ENCODE results near the gene ZRANB2.

The ZRANB2 gene, protein sequence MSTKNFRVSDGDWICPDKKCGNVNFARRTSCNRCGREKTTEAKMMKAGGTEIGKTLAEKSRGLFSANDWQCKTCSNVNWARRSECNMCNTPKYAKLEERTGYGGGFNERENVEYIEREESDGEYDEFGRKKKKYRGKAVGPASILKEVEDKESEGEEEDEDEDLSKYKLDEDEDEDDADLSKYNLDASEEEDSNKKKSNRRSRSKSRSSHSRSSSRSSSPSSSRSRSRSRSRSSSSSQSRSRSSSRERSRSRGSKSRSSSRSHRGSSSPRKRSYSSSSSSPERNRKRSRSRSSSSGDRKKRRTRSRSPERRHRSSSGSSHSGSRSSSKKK

DNA sequence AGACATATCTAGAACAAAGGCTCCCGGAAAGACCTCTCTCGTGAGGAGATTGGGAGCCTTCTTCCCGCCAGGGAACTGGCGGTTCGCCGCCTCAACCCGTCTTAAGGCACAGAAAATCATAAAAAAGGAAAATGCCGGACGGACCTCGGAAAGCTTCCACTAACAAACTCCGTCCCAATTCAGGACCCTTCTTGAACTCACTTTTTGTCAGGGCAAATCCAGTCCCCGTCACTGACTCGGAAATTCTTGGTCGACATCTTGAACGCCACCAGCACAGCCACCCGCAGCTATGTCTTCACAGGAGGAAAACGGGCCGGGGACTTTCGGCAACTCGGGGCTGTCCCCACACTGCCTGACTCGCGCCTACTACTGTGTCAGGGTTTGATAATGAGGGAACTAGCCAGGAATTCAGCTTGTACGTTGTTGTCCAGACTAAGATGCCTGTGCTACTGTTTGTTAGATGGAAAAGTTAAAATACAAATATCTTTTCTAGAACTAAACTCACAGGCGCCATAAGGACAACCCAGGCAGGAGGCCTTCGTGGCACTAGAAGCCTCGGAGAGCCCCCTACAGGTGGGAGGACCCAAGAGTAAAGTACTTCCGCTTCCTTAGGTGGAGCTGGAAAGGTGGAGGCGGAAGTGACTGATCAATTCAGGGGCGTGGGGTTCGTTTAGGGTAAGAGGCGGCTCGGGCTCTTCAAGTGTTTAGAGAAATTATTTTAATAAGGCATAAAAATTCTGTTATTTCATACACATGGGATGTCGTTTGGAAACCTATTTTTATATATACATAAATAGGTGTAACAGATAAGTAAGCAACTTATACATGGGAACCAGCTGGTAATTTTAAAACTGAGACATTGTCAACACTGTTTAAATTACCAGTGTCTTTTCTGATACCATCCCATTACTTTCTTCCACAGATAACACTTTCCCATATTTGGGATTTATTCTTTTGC is at the start of gene ZRANB2:
Gene ZRANB2, minus strand, starts transcription at position 297 of the 958 bp plus-strand sequence. Its CDS starts 40 bp downstream, at position 257.
- peak; percentile 90 for DNase-seq

DNA sequence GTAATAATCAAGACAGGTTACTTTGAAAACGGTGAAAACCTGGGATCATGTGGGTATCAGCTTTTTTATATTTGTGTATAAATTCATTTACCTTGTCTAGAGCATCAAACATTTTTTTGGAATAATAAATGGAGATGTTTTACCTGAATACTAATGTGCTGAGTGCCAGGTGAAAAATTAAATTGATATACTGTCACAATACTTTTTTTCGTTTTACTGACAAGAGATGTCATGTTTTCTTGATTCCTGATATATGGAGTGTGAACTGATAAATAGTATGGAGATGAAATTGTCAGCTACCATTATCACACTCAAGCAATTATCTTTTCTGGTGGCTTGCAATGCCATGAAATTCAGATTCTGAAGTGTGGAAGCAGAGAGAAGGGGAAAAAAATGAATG is 47.2 kb upstream of the ZRANB2 start:
- no peak for DNase-seq

DNA sequence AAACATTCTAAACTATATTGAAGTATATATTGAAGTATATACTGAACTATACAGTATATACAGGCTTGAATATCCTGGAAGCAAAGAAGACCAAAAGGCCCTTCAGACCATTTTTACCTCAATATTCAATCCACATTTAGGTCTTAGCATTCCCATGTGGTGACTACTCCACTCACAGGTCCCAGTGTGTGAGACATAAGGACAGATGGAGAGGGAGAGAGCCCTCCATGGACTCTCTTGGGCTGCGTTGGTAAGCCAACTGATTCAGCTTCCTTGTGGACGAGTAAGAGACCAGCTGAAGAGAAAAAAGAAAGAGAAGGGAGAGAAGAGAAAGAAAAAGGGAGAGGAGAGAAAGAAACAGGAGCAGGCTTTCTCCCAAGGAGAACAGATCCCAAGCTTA is 37.3 kb upstream of the ZRANB2 start:
- no peak for DNase-seq

DNA sequence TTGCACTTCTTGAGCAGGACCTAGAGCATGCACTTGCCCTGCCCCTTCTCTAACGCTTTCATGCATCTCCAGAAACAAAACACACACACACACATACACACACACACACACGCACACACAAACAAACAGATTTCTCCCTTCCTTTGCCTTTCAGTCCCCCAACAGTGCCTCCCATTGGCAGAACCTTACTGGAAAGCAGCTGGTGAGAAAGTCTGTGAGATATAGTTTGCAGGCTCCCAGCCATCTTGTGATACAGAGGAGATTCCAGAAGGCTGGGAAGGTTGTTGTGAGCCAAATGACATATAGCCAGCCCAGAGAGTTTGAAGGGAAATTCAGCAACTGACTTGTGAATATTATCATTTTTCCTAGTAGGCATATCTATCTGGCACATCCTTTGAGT is 35.9 kb upstream of the ZRANB2 start:
- DNase-seq = no peak

DNA sequence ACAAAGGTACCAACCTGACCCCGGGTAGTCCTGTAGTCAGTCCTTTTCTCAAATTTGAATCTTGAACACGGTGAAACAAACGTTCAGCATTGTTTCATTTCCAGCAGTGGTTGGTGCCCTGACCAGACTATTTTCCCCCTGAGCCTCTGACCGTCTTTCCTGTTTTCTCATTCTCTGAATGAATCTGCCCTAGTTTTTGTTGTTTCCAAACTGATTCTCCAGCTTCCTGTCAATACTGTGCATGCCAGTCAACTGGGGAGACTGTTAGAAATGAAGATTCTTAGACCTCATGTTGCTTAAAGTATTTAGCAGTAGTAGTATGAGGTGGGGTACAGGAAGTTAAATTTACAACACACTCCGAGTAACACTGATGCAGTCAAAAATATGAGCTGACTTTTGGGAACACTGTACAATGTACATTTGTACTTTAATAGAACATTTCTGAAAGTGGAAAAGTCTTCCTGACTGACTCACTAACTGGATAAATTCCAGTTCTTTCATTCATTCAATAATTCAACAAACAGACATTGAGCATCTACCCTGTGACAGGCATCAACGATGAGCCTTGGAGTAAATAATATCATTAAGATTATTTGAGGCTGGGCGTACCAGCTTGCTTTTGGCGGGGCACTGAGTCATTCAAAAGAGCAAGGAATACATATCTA is 26.0 kb upstream of the ZRANB2 start:
- no peak for DNase-seq

DNA sequence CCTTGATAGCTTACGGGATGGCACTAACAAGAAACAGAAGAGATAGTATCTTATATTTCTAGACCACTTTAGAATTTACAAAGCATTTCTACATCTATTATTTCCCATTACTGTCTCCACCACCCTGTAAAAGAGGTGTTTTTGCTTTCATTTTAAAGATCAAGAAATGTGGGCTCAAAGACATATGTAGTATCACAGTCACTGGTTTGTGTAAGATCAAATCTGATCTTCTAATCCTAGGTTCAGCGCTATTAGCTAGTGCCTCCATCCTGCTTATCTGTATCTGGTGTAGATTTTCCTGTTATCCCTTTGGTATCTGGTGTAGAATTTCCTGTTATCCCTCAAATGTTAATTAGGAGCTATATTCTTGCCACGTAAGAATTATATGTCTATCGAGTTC is 23.6 kb upstream of the ZRANB2 start:
- no peak for DNase-seq

DNA sequence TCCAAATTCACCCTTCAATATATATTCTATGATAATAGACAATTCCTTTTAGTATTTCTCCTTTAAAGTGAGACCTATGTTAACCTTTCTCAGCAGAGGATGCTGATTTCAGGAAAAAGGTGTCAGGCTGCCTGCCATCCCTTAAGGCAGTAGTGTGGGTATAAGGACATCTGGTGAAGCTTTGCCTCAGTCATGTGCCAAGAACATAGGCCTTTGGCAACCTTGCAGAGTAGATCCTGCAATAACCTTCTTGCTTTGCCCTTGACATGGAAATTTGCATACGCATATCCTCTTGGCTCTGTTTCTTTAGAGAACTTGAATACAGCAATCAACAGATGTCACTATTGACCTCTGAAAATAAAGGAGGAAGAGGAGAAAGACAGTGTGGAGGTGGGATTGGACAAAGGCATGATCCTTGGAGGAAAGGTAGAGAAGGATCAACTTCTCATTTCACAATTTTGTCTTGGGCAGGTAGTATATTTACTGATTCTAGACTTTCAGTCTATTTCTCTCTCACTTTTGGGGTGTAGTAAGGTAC is 21.1 kb upstream of the ZRANB2 start:
- DNase-seq = no peak

DNA sequence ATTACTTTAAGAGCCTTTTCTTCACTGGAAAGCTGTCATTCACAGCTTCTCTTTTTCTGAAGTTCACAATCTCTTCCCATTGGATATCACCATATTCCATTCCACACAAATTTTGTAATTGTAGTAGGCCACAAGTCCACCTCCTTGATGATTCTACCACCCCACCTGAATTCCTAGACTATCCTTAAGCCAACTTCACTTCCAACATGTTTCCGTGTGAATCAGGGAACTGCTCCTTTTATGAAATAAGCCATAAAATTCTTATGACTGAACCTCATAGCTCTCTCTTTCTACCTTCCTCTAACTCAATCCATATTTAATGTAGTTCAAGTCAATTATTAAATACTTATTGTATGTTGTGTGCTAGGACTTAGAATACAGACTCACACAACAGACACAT is 16.6 kb upstream of the ZRANB2 start:
- DNase-seq = no peak

DNA sequence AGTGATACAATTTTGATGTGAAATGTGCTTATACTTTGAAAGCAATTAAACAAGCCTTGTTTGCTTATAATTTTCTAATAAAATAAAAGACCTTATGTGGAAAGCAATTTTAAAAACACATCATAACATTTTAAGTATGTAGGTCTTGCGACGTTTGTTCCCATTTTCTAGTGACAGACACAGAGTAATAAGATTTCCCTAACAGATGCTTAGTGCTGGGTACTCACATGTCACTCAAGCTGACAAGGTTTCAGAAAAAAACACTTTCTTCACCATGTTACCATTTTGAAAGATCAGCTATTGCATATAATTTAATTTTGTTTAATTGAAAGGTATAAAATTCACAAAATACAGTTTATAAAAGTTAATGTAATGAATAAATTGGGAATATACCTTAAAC is 14.1 kb upstream of the ZRANB2 start:
- DNase-seq = no peak

DNA sequence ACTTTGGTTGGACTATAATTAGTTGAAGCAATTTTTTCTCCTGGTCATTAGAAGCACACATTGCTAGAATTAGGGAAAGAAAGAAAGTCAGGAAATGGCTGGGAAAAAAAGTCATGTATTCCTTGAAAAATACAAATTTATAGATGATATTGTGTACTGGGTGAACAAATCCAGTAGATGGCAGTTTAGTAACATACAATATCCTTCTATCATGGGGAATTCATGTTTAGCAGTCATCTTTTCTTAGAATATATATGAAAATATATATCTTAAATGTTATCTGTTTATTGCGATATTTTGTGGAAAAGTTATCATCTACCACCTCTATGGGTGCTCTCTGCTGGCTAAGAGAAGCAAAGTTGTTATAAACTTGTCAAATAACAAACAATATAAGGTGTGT is 13.1 kb upstream of the ZRANB2 start:
- no peak for DNase-seq

DNA sequence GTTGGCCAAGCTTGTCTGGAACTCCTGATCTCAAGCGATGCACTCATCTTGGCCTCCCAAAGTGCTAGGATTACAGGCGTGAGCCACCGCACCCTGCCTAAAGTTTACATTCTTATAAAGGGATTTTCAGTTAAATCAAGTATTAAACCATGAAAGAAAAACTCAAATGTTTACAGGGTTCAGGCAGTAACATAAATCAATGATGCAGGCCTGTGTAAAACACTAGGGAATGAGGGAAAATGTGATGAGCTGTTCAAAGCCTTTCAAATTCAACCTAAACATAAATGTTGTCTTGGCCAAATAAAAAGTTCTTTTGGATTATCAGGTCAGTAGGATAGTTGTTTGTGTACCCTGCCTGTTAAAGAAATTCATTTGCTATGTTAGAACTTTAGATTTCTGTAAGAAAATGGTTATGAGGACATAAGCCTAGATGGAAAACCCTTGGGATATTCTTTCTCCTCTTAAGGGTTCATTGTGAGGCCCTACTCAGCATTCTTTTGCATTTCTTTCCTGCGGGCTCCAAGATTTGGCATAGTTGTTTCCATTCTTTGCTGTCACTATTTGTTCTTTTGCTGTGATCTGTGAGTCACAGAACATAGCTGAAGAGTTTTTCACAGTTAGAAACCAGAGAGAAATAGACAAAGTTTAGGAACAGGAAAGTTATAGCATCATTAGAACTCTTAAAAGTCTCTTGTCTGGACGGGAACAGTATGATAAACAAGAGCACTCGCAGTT is 8.9 kb upstream of the ZRANB2 start:
- DNase-seq = no peak

DNA sequence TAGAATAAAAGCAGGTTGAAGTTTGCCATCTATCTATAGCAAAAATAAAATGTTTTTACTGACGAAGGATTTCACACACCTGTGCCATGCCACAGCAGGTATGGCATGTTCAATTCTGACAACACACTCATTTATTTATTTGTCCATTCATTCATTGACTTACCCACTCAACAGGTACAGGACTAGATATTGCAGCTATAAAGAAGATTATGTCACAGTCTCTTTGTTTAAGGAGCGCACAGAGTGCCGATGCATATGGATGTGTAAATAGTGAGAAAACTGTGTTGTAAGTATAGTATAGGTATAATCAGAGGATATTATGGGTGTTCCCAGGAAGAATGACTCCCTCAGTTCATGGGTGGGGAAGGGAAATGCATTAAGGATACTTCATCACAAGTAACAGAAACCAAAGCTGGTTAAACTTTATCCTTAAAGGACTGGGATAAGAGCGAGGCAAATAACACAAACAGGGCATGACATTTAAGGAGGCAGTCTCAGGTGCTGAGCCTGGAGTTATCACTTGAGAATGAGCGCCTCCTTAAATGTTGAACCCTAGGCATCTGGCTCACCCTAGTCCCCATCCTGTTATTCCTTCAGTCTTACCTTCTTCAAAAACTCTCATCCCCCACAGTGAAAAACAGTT is 7.9 kb upstream of the ZRANB2 start:
- no peak for DNase-seq

DNA sequence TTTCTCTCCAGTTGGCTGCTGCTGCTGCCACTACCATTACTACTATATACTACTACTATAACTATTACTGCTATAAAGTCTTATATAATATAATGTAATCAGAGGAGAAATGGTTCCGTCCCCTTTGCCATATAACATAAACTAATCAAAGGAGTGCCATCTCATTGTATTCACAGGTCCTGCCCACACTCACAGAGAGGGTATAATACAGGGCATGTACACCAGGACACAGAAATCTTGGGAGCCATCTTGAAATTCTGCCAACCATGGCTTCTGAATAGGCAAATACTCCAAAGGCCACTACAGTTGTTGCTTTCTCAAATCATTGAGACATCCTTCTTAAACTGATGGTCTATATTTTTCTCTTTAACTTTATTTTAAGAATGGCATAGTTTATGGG is 6.9 kb upstream of the ZRANB2 start:
- DNase-seq = no peak

DNA sequence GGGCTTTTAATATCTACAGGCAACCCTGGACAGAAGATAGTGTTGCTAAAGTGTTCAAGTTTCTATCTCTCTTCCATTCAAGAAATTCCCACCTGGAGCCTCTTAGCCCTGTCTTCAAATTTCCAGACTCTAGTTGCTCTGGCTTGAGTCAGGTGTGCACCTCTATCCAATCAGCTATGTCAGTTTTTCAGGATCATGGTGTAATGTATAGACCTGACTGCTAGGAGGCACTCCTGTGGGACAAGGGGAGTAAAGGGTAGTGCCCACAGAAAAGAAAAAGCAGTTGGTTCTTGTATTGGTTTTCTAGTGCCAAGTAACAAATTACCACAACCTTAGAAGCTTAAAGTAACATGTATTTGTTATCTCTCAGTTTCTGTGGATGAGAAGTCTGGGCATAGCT is 6.2 kb upstream of the ZRANB2 start:
- no peak for DNase-seq

DNA sequence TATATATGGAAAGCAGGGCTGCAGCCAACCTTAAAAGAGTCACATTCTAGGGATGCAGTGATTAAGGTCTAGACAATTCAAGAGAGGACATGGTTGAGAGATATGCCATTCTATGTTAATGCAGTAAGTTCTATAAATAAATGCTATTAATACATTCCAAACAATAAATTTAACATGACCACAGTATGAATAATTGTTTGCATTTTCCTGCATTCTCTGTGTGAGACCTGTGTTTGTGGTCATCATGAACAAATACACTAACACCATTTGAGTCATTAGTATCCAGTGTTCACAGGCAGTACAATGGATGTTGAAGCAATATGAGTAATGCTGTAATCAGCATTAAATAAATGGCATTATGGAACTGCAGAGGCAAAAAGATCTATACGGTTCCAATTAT is 5.5 kb upstream of the ZRANB2 start:
- no peak for DNase-seq

DNA sequence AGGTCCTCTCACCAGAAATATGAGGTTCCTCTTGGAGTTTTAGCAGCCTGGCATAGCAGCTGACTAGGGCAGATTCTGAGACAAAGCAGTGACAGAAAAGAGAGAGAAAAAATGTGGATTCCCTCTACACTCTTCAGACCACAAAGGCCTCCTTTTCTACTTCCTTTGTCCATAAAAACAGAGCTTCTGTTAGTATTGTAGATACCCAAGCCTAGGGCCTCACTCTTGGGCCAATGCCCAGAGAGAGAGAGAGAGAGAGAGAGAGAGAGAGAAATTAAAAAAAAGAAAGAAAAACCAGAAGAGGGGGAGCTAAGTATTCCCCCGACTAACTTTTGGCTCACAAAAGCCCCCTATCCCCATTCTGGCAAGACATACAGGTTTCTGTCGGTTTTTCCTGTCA is 2.4 kb upstream of the ZRANB2 start:
- DNase-seq = no peak

DNA sequence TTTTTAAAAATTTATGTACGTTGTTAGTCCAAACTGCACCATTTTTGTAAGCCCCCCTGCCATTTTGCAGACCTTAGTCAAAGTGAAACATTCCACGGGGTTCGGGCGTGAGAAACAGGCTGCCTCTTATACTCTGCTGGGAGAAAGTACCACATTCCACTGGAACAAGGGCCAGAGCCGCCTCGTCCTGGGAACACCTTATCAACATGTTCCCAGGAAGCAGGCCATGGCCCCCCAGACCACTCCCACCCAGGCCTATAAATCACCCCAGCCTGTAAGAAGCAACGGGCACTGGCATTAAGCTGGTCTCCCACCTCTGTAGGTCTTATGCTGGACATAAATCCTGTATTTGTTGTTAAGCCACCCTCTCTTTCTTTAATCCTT is 854 bp upstream of the ZRANB2 start:
- DNase-seq = no peak

DNA sequence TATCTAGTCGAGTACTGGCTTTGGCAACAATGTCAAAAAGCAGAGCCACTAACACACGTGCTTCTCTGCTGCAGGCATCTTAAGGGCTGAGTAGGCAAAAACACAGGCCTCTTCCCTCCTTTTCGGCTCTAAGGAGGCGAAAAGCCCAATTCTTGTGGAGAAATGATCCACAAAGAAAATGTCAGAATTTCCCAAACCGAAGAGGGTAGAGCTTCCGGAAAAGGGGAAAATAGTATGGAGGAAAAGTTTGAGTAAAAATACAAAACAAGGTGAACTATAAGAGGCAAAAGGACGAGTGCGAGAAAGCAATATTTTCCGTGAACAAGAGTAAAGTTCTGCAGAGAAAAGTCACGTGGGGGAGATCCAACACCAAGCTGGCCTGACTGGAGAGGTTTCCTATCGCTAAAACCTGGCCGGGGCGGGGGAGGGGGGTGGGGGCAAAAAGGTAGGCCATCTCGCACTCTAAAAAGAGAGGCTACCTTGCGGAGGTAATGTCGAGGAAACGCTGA is 551 bp downstream of the ZRANB2 start:
- no peak for DNase-seq

DNA sequence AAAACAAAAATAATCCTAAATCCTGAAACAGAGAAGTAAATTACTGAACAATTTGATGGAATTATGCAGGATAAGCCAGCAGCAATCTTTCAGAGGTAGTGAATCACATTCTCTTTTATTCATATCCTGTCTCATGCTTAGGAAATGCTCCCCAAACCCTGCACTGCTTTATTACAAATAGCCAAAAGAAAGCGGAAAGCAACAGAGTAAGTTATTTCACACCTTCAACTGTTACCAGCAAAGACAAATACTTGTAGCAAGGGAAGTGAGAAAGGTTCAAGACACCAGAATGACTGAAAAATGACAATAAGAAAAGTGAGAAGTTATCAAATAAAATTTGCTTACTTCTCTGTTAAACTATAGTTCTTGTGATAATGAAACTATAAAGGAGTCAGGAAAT is 6.2 kb downstream of the ZRANB2 start:
- no peak for DNase-seq

DNA sequence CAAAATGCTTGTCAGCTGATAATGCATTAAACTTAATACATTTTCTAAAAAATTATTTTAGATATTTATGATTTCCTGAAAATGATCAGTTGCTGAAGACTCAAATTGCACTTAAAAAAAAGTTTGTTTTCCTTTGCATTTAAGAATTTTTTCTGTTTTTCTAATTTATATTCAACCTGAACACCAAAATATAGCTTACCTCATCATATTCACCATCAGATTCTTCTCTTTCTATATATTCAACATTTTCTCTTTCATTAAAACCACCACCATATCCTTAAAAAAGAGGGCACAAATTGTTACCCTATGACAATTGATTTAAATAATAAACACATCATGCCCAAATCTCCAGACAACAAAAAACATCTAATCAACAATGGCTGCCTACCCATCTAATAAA is 8.6 kb downstream of the ZRANB2 start:
- no peak for DNase-seq

DNA sequence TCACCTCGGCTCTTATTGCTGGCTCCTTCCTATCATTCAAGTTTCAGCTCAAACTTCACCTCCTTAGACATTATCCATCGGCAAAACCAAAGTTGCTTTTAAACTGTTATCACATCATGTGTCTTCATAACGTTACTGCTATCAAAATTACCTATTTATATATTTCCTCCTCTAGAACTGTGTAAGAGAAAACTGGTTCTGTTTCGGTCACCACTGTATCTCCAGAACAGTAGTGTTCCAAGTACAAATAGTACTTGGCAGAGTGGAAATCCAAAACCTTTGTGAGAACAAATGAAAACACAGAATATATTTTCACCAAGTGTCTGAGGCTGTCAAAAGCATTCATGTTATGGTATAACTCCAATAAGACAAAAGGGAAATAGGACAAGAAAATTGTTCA is 9.1 kb downstream of the ZRANB2 start:
- DNase-seq = no peak

Measured in GDM1 (cell line).